Neural crest cell (in vitro differentiated cells): ENCODE data around the gene ATP8A1. TPM values are rescaled to one million over a fixed set of nuclear protein-coding genes. Genes with fewer than 3 reads are reported as not detected.
A peak's percentile ranks its signal among the peaks of the same experiment; 100 is the strongest.
"Not testable (repeated sequence)": the region's sequence is repeated elsewhere in the genome, so short reads cannot be mapped to it uniquely, and the experiment has no call there.

ENCODE experiments used
- DNase-seq: peaks from one replicate; pipeline ENCODE4 v3.0.0; 2021; ENCODE audit warnings: low read depth, mixed read lengths, low spot score
- H3K27ac Mint-ChIP-seq: one replicate; pipeline ENCODE4 v1.8.0; 2021; ENCODE audit warnings: mild to moderate bottlenecking, mixed read lengths; ENCODE audit not compliant: unreplicated experiment
- H3K27me3 Mint-ChIP-seq: 2 replicates; pipeline ENCODE4 v1.8.0; 2021; ENCODE audit warnings: low read depth, mild to moderate bottlenecking, mixed read lengths
- H3K36me3 Mint-ChIP-seq: 2 replicates; pipeline ENCODE4 v1.8.0; 2021; ENCODE audit warnings: low read depth, mild to moderate bottlenecking, mixed read lengths
- H3K4me1 Mint-ChIP-seq: 2 replicates; pipeline ENCODE4 v1.8.0; 2021; ENCODE audit warnings: mixed read lengths
- H3K4me3 Mint-ChIP-seq: one replicate; pipeline ENCODE4 v1.8.0; 2021; ENCODE audit warnings: mild to moderate bottlenecking, mixed read lengths
- H3K9me3 Mint-ChIP-seq: 2 replicates; pipeline ENCODE4 v1.8.0; 2021; ENCODE audit warnings: mixed read lengths
- total RNA-seq: library from RNA; stranded (reverse); gene quantifications from 2 replicates; pipeline ENCODE4 v1.2.1, GENCODE V29; 2021
- TF ChIP-seq, protein P1 (sequence below): fragments of 200-600 bp; sonication (generic); conservative IDR thresholded peaks from 2 replicates; pipeline ENCODE4 v1.5.0; 2021; ENCODE audit warnings: antibody characterized with exemption, mild to moderate bottlenecking

The ATP8A1 gene
- total RNA-seq, 1 donor from 2014 or later = 11.9 TPM

DNA sequence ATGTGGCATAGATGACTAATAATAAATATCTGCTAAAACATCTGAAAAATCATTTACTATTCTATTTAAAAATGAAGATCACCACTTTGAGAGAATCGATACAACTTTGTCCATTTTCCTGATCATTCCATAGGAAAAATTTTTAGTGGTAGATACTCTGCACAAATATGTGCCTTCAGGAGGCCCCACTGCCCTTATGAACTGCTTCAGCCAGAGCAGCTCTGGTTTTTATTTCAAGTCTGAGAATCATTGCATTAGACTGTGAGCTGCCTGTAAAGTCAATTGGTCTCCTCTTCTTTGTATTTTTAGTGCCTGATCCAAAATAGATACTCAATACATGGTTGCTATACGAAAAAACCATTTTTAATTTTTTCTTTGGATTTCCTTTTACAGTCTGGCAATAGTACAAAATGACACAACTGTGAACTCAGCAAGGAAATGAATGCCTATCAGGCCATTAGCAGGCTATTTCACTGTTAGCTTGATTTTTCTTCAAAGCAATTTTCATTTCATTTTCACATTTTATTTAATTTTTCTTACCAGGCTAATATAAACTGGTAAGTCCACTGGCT is 190.5 kb downstream of the ATP8A1 start:
- Mint-ChIP-seq H3K27me3 (no peaks in the 10 kb centered on the region), H3K4me1 (peaks cover 14% of the 10 kb centered on the region), H3K9me3 (peaks cover 5% of the 10 kb centered on the region), H3K36me3 (peaks cover 10% of the 10 kb centered on the region), H3K27ac (no peak overlapping the region), H3K4me3 (no peak overlapping the region)
- DNase-seq = no peak
- TF ChIP-seq, protein P1, sequence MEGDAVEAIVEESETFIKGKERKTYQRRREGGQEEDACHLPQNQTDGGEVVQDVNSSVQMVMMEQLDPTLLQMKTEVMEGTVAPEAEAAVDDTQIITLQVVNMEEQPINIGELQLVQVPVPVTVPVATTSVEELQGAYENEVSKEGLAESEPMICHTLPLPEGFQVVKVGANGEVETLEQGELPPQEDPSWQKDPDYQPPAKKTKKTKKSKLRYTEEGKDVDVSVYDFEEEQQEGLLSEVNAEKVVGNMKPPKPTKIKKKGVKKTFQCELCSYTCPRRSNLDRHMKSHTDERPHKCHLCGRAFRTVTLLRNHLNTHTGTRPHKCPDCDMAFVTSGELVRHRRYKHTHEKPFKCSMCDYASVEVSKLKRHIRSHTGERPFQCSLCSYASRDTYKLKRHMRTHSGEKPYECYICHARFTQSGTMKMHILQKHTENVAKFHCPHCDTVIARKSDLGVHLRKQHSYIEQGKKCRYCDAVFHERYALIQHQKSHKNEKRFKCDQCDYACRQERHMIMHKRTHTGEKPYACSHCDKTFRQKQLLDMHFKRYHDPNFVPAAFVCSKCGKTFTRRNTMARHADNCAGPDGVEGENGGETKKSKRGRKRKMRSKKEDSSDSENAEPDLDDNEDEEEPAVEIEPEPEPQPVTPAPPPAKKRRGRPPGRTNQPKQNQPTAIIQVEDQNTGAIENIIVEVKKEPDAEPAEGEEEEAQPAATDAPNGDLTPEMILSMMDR = no peak

DNA sequence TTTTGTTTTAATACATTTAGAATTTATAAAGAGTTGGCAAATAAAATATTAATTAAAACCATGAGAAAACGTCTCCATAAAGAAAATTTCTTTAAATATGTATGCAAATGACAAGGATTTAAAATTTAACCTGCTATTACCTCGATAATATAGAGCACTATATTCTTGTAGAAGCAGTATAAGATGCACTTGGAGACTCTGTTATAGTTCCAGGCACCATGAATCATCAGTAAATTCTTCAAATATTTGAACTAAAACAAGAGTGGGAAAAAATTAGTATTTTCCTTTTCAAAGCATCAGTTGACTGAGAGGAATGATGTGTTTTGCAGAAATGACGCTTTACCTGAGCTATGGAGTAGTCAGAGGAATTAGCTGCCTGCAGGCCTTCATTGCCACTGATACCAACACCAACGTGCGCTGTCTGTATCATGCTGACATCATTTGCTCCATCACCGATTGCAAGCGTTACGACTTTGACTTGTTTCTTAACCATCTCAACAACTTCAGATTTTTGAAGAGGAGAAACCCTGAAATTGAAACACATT is 192.3 kb downstream of the ATP8A1 start:
- Mint-ChIP-seq H3K36me3 (peaks cover 13% of the 10 kb centered on the region), H3K4me1 (peaks cover 17% of the 10 kb centered on the region), H3K27ac (no peak overlapping the region), H3K4me3 (no peak overlapping the region), H3K27me3 (no peaks in the 10 kb centered on the region), H3K9me3 (peaks cover 7% of the 10 kb centered on the region)
- no peak for DNase-seq
- TF ChIP-seq, protein P1 = no peak

DNA sequence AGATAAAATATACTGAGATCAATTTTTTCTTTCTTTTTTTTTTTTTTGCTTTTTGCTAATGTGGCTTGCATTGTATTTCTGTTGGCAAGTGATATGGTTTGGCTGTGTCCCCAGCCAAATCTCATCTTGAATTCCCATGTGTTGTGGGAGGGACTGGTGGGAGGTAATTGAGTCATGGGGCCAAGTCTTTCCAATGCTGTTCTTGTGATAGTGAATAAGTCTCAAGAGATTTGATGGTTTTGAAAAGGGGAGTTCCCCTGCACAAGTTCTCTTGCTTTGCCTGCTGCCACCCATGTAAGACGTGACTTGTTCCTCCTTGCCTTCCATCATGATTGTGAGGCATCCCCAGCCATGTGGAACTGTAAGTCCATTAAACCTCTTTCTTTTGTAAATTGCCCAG is 195.7 kb downstream of the ATP8A1 start:
- not testable (repeated sequence) for H3K27ac Mint-ChIP-seq, H3K4me3 Mint-ChIP-seq, DNase-seq, H3K9me3 Mint-ChIP-seq, H3K27me3 Mint-ChIP-seq
- Mint-ChIP-seq H3K4me1 (peaks cover 32% of the 10 kb centered on the region), H3K36me3 (peaks cover 13% of the 10 kb centered on the region)

DNA sequence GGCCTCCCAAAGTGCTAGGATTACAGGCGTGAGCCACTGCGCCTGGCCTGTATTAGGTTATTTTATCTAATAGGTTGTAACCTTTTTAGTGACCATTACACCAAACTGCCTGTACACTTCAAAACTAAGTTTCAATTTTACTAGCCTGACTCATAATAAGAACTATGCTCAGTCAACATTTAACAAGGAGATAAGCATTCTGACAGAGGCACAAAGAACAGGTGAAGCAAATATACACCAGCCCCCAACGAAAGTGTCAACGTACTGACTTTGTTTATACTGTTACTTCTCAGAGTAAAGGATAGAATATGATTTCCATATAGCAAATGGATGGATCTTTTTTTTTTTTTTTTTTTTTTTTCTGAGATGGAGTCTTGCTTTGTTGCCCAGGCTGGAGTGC is 196.9 kb downstream of the ATP8A1 start:
- no peaks in the 10 kb centered on the region for H3K27me3 Mint-ChIP-seq
- no peak overlapping the region for H3K4me3 Mint-ChIP-seq
- no peak overlapping the region for H3K27ac Mint-ChIP-seq
- TF ChIP-seq, protein P1 = no peak
- peaks cover 13% of the 10 kb centered on the region for H3K36me3 Mint-ChIP-seq
- H3K9me3 Mint-ChIP-seq = peaks cover 7% of the 10 kb centered on the region
- peaks cover 38% of the 10 kb centered on the region for H3K4me1 Mint-ChIP-seq
- DNase-seq = no peak

DNA sequence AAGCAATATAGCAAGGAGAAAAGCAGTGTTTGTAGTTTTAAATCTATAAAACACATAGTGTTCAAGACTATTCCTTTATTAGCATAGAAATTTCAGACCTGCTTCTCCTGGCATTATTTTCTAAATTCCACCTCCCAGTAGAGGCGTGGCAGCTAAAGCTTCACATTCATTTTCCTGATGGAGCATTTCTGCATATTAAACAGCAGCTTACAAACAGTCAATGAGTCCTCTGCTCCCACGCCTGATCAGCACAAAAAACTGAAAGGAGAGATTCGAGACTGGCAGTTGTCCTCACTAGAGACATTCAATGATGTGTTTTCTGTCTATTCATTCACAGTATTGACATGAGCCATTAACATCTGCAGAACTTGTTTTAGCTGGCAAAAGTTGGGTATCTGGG is 198.2 kb downstream of the ATP8A1 start:
- no peaks in the 10 kb centered on the region for H3K27me3 Mint-ChIP-seq
- DNase-seq = no peak
- TF ChIP-seq, protein P1 = no peak
- no peak overlapping the region for H3K4me3 Mint-ChIP-seq
- H3K36me3 Mint-ChIP-seq = peaks cover 13% of the 10 kb centered on the region
- H3K9me3 Mint-ChIP-seq = peaks cover 7% of the 10 kb centered on the region
- peaks cover 52% of the 10 kb centered on the region for H3K4me1 Mint-ChIP-seq
- no peak overlapping the region for H3K27ac Mint-ChIP-seq

DNA sequence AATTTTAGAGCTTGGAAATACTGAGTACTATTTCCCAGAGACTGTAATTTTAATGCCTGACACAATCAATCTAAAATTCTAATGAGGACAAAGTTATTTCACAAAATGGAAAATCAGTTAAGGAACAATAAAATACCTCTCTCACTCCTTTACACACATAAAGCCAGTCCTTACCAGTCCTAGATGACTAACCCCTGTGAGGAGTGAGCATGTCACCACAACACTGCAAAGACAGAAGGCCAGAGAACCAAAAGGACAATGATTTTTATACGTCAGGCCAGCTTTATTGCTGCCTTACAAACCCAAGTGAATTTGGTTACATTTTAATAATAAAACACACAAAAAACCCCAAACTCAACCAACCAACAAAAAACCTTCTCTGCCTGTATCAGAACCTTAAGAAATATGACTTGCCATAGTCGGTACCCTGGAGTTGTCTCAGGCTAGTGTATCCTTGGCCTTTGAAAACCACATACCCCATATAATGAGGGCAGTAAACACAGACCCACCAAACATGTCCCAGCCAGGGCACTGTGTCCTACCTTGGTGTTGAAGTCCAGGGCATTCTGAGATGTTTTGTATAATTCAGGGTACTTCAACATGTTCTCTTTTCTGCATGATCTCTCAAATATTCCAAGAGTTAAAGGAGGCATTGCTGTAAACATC is 202.0 kb downstream of the ATP8A1 start:
- peaks cover 79% of the 10 kb centered on the region for H3K4me1 Mint-ChIP-seq

More for the DNA sequence above, 202.0 kb downstream of the ATP8A1 start:
- no peaks in the 10 kb centered on the region for H3K9me3 Mint-ChIP-seq
- no peaks in the 10 kb centered on the region for H3K27me3 Mint-ChIP-seq
- H3K27ac Mint-ChIP-seq = peak overlapping the region; percentile 85
- DNase-seq = no peak
- TF ChIP-seq, protein P1 = no peak
- H3K4me3 Mint-ChIP-seq = peak overlapping the region; percentile 40
- H3K36me3 Mint-ChIP-seq = no peaks in the 10 kb centered on the region
